Occipital lobe (tissue), 2 donors: ENCODE results near the gene DOK5. TPM values are rescaled to one million over a fixed set of nuclear protein-coding genes. Genes with fewer than 3 reads are reported as not detected.

Experiments
- DNase-seq: peaks from one replicate; lab custom pipeline; 2025; lab: John Stamatoyannopoulos, UW
- total RNA-seq: library from RNA; depleted of rRNA; stranded (reverse); fragments of >200 nt; gene quantifications from one replicate; pipeline ENCODE4 v1.2.3, GENCODE V29; 2014

The DOK5 gene
- total RNA-seq, 1 donor from 2014 or later = 350 TPM

GRCh38 chr20:54608943-54609342, 133.6 kb downstream of the DOK5 start:
- no peak for DNase-seq

- DNase-seq = no peak
Measured at GRCh38 chr20:54611708-54612412, 136.5 kb downstream of the DOK5 start.

- no peak for DNase-seq
Measured at GRCh38 chr20:54618412-54618811, 143.0 kb downstream of the DOK5 start.

GRCh38 chr20:54619181-54619580, 143.8 kb downstream of the DOK5 start:
- no peak for DNase-seq

GRCh38 chr20:54619682-54620081, 144.3 kb downstream of the DOK5 start:
- DNase-seq = no peak

GRCh38 chr20:54620611-54621010, 145.2 kb downstream of the DOK5 start:
- no peak for DNase-seq

- no peak for DNase-seq
Measured at GRCh38 chr20:54622333-54623295, 147.2 kb downstream of the DOK5 start.

GRCh38 chr20:54623991-54624569, 148.7 kb downstream of the DOK5 start:
- no peak for DNase-seq

GRCh38 chr20:54624706-54625390, 149.5 kb downstream of the DOK5 start:
- DNase-seq = peak; percentile 33

GRCh38 chr20:54625497-54625896, 150.1 kb downstream of the DOK5 start:
- no peak for DNase-seq

GRCh38 chr20:54626126-54626525, 150.7 kb downstream of the DOK5 start:
- no peak for DNase-seq

GRCh38 chr20:54629632-54630031, 154.2 kb downstream of the DOK5 start:
- DNase-seq = no peak

GRCh38 chr20:54630582-54630981, 155.2 kb downstream of the DOK5 start:
- DNase-seq = no peak

GRCh38 chr20:54631059-54631458, 155.7 kb downstream of the DOK5 start:
- no peak for DNase-seq

GRCh38 chr20:54633374-54634355, 158.3 kb downstream of the DOK5 start:
- DNase-seq = no peak

- no peak for DNase-seq
Measured at GRCh38 chr20:54636575-54636974, 161.2 kb downstream of the DOK5 start.

- no peak for DNase-seq
Measured at GRCh38 chr20:54639941-54640340, 164.5 kb downstream of the DOK5 start.

- no peak for DNase-seq
Measured at GRCh38 chr20:54640800-54641199, 165.4 kb downstream of the DOK5 start.

- no peak for DNase-seq
Measured at GRCh38 chr20:54642864-54643667, 167.7 kb downstream of the DOK5 start.

- no peak for DNase-seq
Measured at GRCh38 chr20:54643761-54644160, 168.4 kb downstream of the DOK5 start.
